HG03159 (cell line): Measurements from ENCODE around the gene PCDHA8.
"Not testable (repeated sequence)": the region's sequence is repeated elsewhere in the genome, so short reads cannot be mapped to it uniquely, and the experiment has no call there.

Source experiments
- ATAC-seq: cut with Tn5 transposase; IDR thresholded peaks from one replicate; pipeline ENCODE4 v1.9.1; 2021; ENCODE audit warnings: mild to moderate bottlenecking, moderate library complexity; ENCODE audit not compliant: unreplicated experiment

Gene PCDHA8

GRCh38 chr5:140870221-140871201 lies 29.5 kb downstream of the PCDHA8 start:
- ATAC-seq: no peak

GRCh38 chr5:140875085-140876065 lies 34.4 kb downstream of the PCDHA8 start, which contains the start of gene PCDHA12:
Gene PCDHA12 (plus strand): TSS chr5:140875308. CDS start chr5:140875473, 165 bp downstream.
- no peak for ATAC-seq

GRCh38 chr5:140876541-140877261 lies 35.7 kb downstream of the PCDHA8 start:
- ATAC-seq: not testable (repeated sequence)

GRCh38 chr5:140877262-140877581 lies 36.2 kb downstream of the PCDHA8 start:
- no peak for ATAC-seq

- no peak for ATAC-seq
Measured at GRCh38 chr5:140881889-140882590, 41.1 kb downstream of the PCDHA8 start, which contains the start of gene PCDHA13. Gene PCDHA13 (plus strand): TSS chr5:140882124. CDS start chr5:140882269, 145 bp downstream.

- ATAC-seq: no peak
Measured at GRCh38 chr5:140882591-140882899, 41.6 kb downstream of the PCDHA8 start.

- ATAC-seq: no peak
Measured at GRCh38 chr5:140883373-140883772, 42.4 kb downstream of the PCDHA8 start.

- no peak for ATAC-seq
Measured at GRCh38 chr5:140883927-140884697, 43.1 kb downstream of the PCDHA8 start.
